Activated naive CD4-positive, alpha-beta T cell treated with anti-CD3 and anti-CD28 coated beads, Interleukin-2, amount 10 ng/mL, durations not matched to agents 7 days and 5 days (primary cell): ENCODE measurements around the gene FBXO46.
"Not testable (repeated sequence)": the region's sequence is repeated elsewhere in the genome, so short reads cannot be mapped to it uniquely, and the experiment has no call there.

Source experiments
- CTCF ChIA-PET: fragments of 350-600 bp; sonication (Branson Sonifier 250); formaldehyde crosslinking; loops from one replicate; lab custom pipeline; 2021; ENCODE audit warnings: antibody characterized with exemption; lab: Charles Lee
- DNase-seq: peaks from one replicate; pipeline ENCODE4 v3.0.0-alpha.2; 2020
- H3K27ac Mint-ChIP-seq: one replicate; pipeline ENCODE4 v1.8.0; 2021; ENCODE audit warnings: mild to moderate bottlenecking, moderate library complexity, mixed read lengths
- H3K27me3 Mint-ChIP-seq: one replicate; pipeline ENCODE4 v1.8.0; 2021; ENCODE audit warnings: mild to moderate bottlenecking, mixed read lengths
- H3K36me3 Mint-ChIP-seq: one replicate; pipeline ENCODE4 v1.8.0; 2021; ENCODE audit warnings: mixed read lengths
- H3K4me1 Mint-ChIP-seq: one replicate; pipeline ENCODE4 v1.8.0; 2021; ENCODE audit warnings: mixed read lengths
- H3K4me3 Mint-ChIP-seq: one replicate; pipeline ENCODE4 v1.8.0; 2021; ENCODE audit warnings: mild to moderate bottlenecking, moderate library complexity, mixed read lengths
- H3K9me3 Mint-ChIP-seq: one replicate; pipeline ENCODE4 v1.8.0; 2021; ENCODE audit warnings: mixed read lengths

The FBXO46 gene

DNA sequence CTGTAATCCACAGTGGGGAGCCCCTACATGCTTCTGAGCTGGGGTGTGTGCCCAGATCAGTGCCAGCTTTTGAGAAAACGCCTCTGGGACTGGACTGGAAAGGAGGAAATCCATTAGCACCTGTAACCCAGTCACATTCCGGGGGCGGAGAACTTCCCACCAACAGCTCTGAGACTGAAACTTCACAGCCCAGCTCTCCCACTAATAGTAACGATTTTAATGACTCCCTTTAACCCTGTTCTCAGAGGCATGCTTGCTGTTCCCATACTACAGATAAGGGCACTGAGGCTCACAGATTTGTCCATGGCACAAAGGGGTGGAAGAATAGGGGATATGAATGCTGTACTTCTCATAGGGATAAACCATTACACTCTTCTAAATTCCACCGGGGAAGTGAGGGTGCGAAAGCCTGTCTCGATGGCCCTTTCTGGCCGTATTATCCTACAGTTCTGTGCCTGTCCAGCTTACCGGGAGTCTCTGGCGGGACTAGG, 851 bp downstream of the FBXO46 start:
- Mint-ChIP-seq H3K27ac (peak overlapping the region; percentile 82), H3K9me3 (no peaks in the 10 kb centered on the region), H3K27me3 (no peaks in the 10 kb centered on the region), H3K4me1 (peaks cover 31% of the 10 kb centered on the region), H3K36me3 (peaks cover 2% of the 10 kb centered on the region), H3K4me3 (peak overlapping the region; percentile 93)
- no peak for DNase-seq
- CTCF ChIA-PET, result interaction anchor here (2.0 kb wide), 1 partner anchor 36 kb away, joined by 4 read pairs; no protein-coding TSS in a partner anchor

DNA sequence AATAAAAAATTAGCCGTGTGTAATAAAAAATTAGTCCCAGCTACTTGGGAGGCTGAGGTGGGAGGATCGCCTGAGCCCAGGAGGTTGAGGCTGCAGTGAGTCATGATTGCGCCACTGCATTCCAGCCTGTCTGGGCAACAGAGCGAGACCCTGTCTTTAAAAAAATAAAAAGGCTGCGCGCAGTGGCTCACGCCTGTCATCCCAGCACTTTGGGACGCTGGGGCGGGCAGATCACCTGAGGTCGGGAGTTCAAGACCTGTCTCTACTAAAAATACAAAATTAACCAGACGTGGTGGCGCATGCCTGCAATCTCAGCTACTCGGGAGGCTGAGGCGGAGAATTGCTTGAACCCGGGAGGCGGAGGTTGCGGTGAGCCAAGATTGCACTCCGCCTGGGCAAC, 2.0 kb downstream of the FBXO46 start:
- CTCF ChIA-PET, H3K36me3 Mint-ChIP-seq, H3K9me3 Mint-ChIP-seq, DNase-seq, H3K27ac Mint-ChIP-seq, H3K4me3 Mint-ChIP-seq, H3K27me3 Mint-ChIP-seq: not testable (repeated sequence)
- H3K4me1 Mint-ChIP-seq, result peaks cover 34% of the 10 kb centered on the region

DNA sequence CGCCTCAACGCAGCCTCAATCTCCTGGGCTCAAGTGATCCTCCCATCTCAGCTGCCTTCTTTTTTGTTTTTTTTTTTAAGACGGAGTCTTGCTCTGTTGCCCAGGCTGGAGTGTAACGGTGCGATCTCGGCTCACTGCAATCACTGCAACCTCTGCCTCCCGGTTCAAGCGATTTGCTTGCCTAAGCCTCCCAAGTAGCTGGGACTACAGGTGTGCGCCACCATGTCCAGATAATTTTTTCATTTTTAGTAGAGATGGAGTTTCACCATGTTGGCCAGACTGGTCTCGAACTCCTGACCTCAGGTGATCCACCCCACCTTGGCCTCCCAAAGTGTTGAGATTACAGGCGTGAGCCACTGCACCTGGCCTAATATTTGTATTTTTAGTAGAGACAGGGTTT, 10.6 kb downstream of the FBXO46 start:
- H3K27me3 Mint-ChIP-seq, DNase-seq, H3K9me3 Mint-ChIP-seq, H3K4me3 Mint-ChIP-seq, CTCF ChIA-PET, H3K27ac Mint-ChIP-seq: not testable (repeated sequence)
- H3K4me1 Mint-ChIP-seq, result peaks cover 39% of the 10 kb centered on the region
- H3K36me3 Mint-ChIP-seq, result peaks cover 32% of the 10 kb centered on the region

DNA sequence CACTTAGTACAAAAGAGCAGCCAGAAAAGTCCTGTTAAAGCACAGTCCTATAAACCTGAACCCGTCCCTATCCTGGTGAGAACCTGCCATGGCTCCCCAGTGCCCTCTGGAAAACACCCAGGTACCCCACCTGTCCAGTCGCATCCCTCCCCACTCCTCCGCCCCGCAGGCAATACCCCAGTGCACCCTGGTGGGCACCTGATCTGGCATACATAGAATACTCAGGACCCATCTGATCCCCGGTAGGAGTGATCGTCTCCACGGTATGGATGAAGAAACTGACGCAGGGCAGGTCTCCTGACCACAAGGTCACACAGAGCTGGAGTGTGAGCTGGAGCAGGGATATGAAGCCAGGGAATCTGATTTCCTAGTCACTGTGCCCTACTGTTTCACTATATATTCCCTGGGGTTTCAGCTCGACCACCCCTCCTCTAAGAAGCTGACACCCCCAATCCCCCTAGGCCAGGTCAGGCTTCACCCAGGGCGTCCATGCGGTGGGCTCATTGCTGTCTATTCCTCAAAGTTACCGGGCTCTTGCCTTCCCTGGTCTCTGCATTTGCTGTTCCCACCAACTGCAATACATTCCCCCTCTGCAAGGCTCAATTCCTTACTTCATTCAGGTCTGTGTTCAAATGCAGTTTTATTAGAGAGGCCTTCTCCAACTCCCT, 12.6 kb downstream of the FBXO46 start:
- Mint-ChIP-seq H3K27me3 (no peaks in the 10 kb centered on the region), H3K4me1 (peaks cover 38% of the 10 kb centered on the region), H3K36me3 (peaks cover 30% of the 10 kb centered on the region), H3K27ac (peak overlapping the region; percentile 85), H3K9me3 (no peaks in the 10 kb centered on the region), H3K4me3 (peak overlapping the region; percentile 89)
- no peak for DNase-seq
- CTCF ChIA-PET, result interaction anchor here (0.9 to 1.4 kb wide), 2 partner anchors 51 to 82 kb away, joined by 3 to 6 read pairs; partner anchors contain the start of gene SIX5

DNA sequence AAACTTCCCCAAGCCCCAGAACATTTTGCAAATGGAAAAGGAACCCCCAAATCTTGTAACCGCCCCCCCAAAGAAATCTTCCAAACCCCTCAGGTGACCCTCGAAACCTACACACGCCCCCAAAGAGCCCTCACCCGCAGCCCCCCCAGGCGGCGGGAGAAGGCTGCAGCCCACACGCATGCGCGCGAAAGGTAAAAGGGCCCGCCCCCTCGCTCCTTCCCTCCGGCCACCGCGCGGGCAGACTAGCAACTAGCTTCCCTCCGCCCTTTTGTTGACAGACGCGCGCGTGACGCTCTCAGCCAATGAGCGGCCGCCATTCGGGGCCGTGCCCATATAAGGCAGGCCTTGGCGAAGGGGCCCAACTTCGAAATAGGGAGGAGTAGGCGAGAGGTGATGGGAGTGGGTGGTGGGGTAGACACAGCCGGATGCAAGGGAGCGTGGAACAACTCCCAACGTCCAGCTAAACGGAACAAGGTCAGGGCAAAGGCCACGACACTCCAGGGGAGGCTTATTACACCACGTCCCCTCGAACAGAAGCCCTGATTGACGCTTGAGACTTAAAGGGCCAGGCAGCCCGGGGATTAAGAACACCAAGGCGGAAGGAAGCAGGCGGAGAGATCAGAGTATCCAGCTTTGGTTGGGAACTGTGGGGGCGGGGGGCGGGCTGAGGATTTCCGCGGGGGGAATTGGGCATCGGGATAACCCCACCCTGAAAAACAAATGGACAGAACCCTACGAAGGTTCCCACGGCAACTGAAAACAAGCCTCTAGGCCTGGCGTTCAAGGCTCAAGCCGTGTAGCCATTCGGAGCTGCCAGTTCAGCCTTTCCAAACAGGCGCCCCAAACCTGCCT, 13.3 kb downstream of the FBXO46 start:
- peak; percentile 99 for DNase-seq
- Mint-ChIP-seq H3K36me3 (peaks cover 30% of the 10 kb centered on the region), H3K4me1 (peaks cover 38% of the 10 kb centered on the region), H3K9me3 (no peaks in the 10 kb centered on the region), H3K4me3 (peak overlapping the region; percentile 89), H3K27ac (peak overlapping the region; percentile 85), H3K27me3 (no peaks in the 10 kb centered on the region)
- CTCF ChIA-PET, result interaction anchor here (0.6 to 1.9 kb wide), 7 partner anchors 22 to 540 kb away, joined by 3 to 7 read pairs (median 3); partner anchors contain the start of genes QPCTL and SIX5

DNA sequence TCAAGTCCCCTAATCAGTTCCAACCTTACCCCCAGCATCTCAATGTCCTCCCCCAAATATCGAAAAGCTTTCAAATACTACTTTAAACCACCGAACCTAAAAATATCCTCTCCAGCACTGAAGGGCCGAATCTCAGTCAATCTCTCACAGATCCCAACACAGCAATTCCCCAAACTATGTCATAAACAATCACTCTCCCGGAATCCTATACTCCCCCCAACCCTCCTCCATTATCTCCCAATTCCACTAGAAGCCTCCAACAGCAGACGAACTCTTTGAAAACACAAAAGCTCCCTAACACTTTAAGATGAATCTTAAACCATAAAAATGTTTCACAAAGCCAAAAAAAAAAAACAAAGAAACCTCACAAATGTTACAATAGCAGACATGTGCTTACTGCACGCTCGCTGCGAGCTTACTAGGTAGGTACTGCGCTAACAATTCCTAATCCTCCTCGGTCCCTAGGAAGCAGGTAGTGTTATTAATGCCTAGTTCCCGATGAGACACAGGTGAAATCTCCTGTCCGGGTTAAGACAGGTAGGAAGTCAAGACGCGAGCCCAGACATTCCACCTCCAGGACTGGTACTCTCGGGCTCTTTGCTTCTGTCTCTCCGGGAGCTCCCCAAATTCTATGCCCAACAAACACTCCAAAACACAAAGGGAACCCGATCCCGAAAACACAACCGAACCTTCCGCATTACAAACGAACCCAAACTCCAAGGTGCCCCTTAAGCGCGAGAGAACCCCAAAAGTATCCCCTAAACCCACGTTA, 14.2 kb downstream of the FBXO46 start:
- DNase-seq, result no peak
- Mint-ChIP-seq H3K4me1 (peaks cover 38% of the 10 kb centered on the region), H3K4me3 (peak overlapping the region; percentile 89), H3K27ac (peak overlapping the region; percentile 85), H3K27me3 (no peaks in the 10 kb centered on the region), H3K9me3 (no peaks in the 10 kb centered on the region), H3K36me3 (peaks cover 28% of the 10 kb centered on the region)
- CTCF ChIA-PET, result interaction anchor here (0.6 to 1.9 kb wide), 7 partner anchors 10 to 539 kb away, joined by 3 to 7 read pairs (median 4); partner anchors contain the start of genes QPCTL and SIX5

DNA sequence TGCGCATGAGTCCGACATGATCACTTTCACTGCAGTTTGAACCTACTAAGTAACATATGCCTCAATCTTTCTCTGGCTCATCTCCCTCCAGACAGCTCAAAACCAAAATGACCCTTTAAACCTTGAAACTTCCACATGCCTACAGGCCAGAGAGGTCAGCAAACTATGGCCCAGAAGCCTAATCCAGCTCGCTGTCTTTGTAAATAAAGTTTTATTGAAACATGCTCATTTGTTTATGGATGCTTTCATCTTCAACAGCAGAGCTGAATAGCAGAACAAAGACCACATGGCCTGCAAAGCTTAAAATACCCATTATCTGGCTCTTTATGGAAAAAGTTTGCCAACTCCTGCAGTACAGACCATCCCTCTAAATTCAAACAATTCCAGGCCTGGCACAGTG, 15.6 kb downstream of the FBXO46 start:
- peaks cover 39% of the 10 kb centered on the region for H3K4me1 Mint-ChIP-seq
- no peaks in the 10 kb centered on the region for H3K9me3 Mint-ChIP-seq
- H3K27me3 Mint-ChIP-seq, result no peaks in the 10 kb centered on the region
- CTCF ChIA-PET, result interaction anchor here (1.5 to 1.7 kb wide), 2 partner anchors 23 to 64 kb away, joined by 4 to 5 read pairs; partner anchors contain the start of gene QPCTL
- no peak overlapping the region for H3K27ac Mint-ChIP-seq
- peaks cover 30% of the 10 kb centered on the region for H3K36me3 Mint-ChIP-seq
- no peak overlapping the region for H3K4me3 Mint-ChIP-seq
- no peak for DNase-seq

DNA sequence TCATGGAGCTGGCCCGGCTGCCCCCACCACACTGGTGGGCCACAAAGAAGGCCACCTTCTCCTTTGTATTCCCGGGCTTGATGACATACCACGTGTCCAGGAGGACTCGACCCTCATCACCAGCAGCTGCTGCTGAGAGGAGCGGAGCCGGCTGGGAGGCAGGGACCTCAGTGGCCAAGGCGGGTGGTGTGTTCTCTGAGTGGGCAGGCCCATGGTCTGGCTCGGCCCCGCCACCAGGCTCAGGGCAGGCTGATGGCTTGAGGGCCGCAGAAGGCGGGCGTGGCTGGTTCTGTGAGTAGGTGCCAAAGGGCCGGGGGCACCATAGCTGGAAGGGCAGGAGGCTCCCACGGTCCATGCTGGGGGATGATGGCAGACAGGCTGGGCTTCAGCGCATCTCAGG, 17.6 kb downstream of the FBXO46 start:
- Mint-ChIP-seq H3K4me1 (peaks cover 30% of the 10 kb centered on the region), H3K9me3 (no peaks in the 10 kb centered on the region), H3K4me3 (no peak overlapping the region), H3K36me3 (peaks cover 23% of the 10 kb centered on the region), H3K27ac (no peak overlapping the region), H3K27me3 (no peaks in the 10 kb centered on the region)
- CTCF ChIA-PET, result interaction anchor here (1.0 to 1.4 kb wide), 2 partner anchors 19 to 20 kb away, joined by 3 to 7 read pairs; no protein-coding TSS in a partner anchor
- no peak for DNase-seq

DNA sequence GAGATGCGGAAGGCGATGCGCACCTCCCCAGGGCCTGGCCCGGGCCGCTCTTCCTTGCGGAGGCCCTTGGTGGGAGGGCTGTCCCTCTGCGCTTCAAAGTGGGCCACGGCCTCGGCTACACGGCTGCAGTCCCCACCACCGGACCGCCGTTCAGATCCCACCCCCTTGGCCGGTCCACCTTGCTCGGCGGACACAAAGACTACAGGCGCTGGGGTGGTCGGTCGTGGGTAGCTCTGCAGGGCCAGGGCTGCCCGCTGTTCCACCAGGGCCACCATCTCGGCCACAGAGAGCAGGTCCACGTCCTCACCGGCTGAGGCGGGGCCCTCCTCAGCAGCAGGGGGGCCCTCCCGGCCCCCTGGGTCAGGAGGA, 18.0 kb downstream of the FBXO46 start:
- no peak overlapping the region for H3K4me3 Mint-ChIP-seq
- CTCF ChIA-PET, result interaction anchor here (1.4 kb wide), 1 partner anchor 19 kb away, joined by 3 read pairs; no protein-coding TSS in a partner anchor

DNA sequence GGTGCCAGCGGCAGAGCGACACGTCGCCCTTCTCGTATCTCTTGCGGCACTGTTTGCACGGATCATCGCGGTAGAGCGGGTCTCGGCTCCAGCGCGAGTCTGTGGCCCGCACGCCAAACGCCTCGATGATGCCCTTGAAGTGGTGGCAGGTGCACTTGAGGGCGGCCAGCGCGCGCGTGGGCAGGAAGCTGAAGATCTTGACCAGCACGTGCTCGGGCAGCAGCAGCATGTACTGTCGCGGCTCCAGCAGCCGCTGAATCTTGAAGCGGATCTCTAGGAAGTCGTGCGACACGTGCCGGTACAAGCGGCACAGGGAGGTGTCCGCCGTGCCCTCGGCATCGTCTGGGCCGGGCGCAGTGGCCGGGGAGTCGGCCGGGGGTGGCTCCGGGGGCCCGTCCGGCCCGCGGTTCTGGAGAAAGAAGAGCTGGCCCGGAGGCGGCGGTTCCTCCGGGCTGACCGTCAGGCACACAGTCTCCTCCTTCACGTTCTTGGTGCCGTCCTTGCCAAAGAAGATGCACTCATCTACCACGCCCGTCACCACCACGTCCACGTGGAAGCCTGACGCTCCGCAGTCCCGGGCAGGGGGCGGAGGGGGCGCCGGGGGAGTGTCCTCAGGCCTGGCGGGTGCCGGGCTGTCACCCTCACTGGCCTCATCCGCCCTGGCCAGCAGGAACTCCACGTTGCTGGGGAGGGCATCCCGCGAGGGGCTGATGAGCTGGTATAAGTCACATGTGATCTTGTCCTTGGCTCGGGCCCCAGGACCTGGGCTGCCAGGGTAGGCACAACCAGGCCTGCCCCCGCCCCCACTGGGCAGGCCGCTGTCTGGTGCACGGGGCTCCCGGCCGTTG, 18.6 kb downstream of the FBXO46 start:
- no peaks in the 10 kb centered on the region for H3K9me3 Mint-ChIP-seq
- CTCF ChIA-PET, result interaction anchor here (1.4 kb wide), 1 partner anchor 18 kb away, joined by 3 read pairs; no protein-coding TSS in a partner anchor
- DNase-seq, result no peak
- H3K27ac Mint-ChIP-seq, result no peak overlapping the region
- H3K4me1 Mint-ChIP-seq, result peaks cover 21% of the 10 kb centered on the region
- peaks cover 21% of the 10 kb centered on the region for H3K36me3 Mint-ChIP-seq
- no peaks in the 10 kb centered on the region for H3K27me3 Mint-ChIP-seq
- H3K4me3 Mint-ChIP-seq, result no peak overlapping the region

More for the DNA sequence above, 18.0 kb downstream of the FBXO46 start:
- Mint-ChIP-seq H3K27me3 (no peaks in the 10 kb centered on the region), H3K27ac (no peak overlapping the region), H3K36me3 (peaks cover 23% of the 10 kb centered on the region), H3K4me1 (peaks cover 27% of the 10 kb centered on the region), H3K9me3 (no peaks in the 10 kb centered on the region)
- no peak for DNase-seq

DNA sequence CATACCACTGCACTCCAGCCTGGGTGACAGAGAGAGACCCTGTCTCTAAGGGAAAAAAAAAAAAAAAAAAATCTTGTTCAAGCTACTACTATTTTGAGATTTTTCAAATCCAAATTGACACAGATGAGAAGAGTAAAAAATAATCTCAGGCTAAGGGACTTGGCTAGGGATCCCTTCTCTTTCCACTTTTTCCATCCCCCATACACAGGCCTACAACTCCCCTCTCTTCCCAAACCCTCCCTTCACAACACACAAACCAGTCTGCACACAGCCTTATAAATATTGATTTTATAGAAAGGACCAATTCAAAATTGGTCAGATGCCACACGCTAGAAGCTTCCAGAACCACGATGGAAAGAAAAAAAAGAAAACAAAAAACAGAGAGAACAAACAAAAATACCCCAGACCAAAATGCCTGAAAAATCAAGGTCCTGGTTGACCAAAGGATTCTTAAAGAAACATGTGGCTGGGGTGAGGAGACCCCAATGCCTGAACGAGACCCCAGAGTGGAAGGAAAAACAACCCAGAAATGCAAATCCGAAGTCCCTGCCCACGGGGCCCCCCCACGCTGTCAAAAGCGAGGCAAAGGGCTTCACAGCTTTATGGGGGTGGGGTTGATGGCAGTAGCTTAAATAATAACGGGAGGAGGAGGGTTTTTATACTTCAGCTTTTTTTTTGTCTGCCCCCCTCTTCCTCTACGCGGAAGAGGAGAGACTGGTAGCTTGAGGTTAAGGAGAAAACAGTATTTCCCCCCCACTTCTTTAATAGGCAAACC, 20.2 kb downstream of the FBXO46 start:
- Mint-ChIP-seq H3K9me3 (no peaks in the 10 kb centered on the region), H3K27me3 (no peaks in the 10 kb centered on the region), H3K4me1 (peaks cover 10% of the 10 kb centered on the region), H3K27ac (peak overlapping the region; percentile 49), H3K36me3 (peaks cover 20% of the 10 kb centered on the region), H3K4me3 (no peak overlapping the region)
- no peak for DNase-seq
- CTCF ChIA-PET, result no interaction called here

DNA sequence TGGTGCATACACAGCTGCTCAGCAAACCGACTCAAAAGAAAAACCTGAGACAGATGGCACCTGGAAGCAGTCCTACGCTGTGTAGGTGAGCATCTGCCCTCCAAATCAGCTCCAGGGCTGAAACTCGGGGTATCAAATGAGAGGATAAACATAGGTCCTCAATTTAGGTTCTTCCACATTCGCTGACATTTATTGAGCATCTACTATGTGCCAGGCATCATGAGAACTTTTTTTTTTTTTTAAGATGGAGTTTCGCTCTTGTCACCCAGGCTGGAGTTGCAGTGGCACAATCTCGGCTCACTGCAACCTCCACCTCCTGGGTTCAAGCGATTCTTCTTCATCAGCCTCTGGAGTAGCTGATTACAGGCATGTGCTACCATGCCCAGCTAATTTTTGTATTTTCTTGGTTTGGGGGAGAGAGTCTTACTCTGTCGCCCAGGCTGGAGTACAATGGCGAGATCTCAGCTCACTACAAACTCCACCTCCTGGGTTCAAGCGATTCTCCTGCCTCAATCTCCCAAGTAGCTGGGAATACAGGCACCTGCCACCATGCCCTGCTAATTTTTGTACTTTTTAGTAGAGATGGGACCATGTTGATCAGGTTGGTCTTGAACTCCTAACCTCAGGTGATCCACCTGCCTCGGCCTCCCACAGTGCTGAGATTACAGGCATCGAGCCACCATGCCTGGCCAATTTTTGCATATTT, 24.8 kb downstream of the FBXO46 start:
- H3K36me3 Mint-ChIP-seq, result peaks cover 22% of the 10 kb centered on the region
- no peaks in the 10 kb centered on the region for H3K27me3 Mint-ChIP-seq
- peaks cover 15% of the 10 kb centered on the region for H3K4me1 Mint-ChIP-seq
- CTCF ChIA-PET, result interaction anchor here (1.5 to 8.1 kb wide), 2 partner anchors 10 to 12 kb away, joined by 4 to 43 read pairs; partner anchors contain the start of gene QPCTL
- H3K9me3 Mint-ChIP-seq, result no peaks in the 10 kb centered on the region
- H3K27ac Mint-ChIP-seq, result no peak overlapping the region
- no peak overlapping the region for H3K4me3 Mint-ChIP-seq
- DNase-seq, result no peak
